ENCODE results near the gene CDV3.
"Not testable (repeated sequence)": the region's sequence is repeated elsewhere in the genome, so short reads cannot be mapped to it uniquely, and the experiment has no call there.

Gene CDV3

GRCh38 chr3:133573629-133574194 is at the start of gene CDV3:
Gene CDV3, plus strand, starts transcription at chr3:133573686. Its CDS starts 359 bp downstream, at chr3:133574045.
- peaks cover 10% of the 10 kb centered on the region for H3K36me3 ChIP-seq (ENCODE audit: control insufficient read depth, insufficient read depth, low read length)
- H3K27me3 ChIP-seq (ENCODE audit: control insufficient read depth, insufficient read depth, low read length), result no peaks in the 10 kb centered on the region
- peak within 1 kb of the TSS; percentile 90 for H3K4me3 ChIP-seq (ENCODE audit: low read depth, low read length)
- H3K9me3 ChIP-seq (ENCODE audit: control insufficient read depth, insufficient read depth, low read length), result no peaks in the 10 kb centered on the region
- peak within 1 kb of the TSS; percentile 95 for H3K9ac ChIP-seq (ENCODE audit: low read depth, low read length)
- peaks cover 14% of the 10 kb centered on the region for H3K4me1 ChIP-seq (ENCODE audit: control insufficient read depth, insufficient read depth, low read length)

GRCh38 chr3:133523758-133524157 is 49.7 kb upstream of the CDV3 start:
- H3K9me3 ChIP-seq (ENCODE audit: control insufficient read depth, insufficient read depth, low read length); H3K27me3 ChIP-seq (ENCODE audit: control insufficient read depth, insufficient read depth, low read length); H3K9ac ChIP-seq (ENCODE audit: low read depth, low read length); H3K36me3 ChIP-seq (ENCODE audit: control insufficient read depth, insufficient read depth, low read length); H3K4me1 ChIP-seq (ENCODE audit: control insufficient read depth, insufficient read depth, low read length); H3K4me3 ChIP-seq (ENCODE audit: low read depth, low read length): not testable (repeated sequence)

GRCh38 chr3:133525435-133525834 is 48.1 kb upstream of the CDV3 start:
- no peaks in the 10 kb centered on the region for H3K27me3 ChIP-seq (ENCODE audit: control insufficient read depth, insufficient read depth, low read length)
- no peak overlapping the region for H3K9ac ChIP-seq (ENCODE audit: low read depth, low read length)
- no peaks in the 10 kb centered on the region for H3K36me3 ChIP-seq (ENCODE audit: control insufficient read depth, insufficient read depth, low read length)
- H3K9me3 ChIP-seq (ENCODE audit: control insufficient read depth, insufficient read depth, low read length), result no peaks in the 10 kb centered on the region
- no peak overlapping the region for H3K4me3 ChIP-seq (ENCODE audit: low read depth, low read length)
- H3K4me1 ChIP-seq (ENCODE audit: control insufficient read depth, insufficient read depth, low read length), result no peaks in the 10 kb centered on the region

- Histone ChIP-seq H3K4me1 (ENCODE audit: control insufficient read depth, insufficient read depth, low read length) (no peaks in the 10 kb centered on the region), H3K9me3 (ENCODE audit: control insufficient read depth, insufficient read depth, low read length) (no peaks in the 10 kb centered on the region), H3K27me3 (ENCODE audit: control insufficient read depth, insufficient read depth, low read length) (no peaks in the 10 kb centered on the region), H3K9ac (ENCODE audit: low read depth, low read length) (no peak overlapping the region), H3K36me3 (ENCODE audit: control insufficient read depth, insufficient read depth, low read length) (no peaks in the 10 kb centered on the region), H3K4me3 (ENCODE audit: low read depth, low read length) (no peak overlapping the region)
Observed at GRCh38 chr3:133527081-133527715, 46.3 kb upstream of the CDV3 start.

GRCh38 chr3:133529809-133530208 is 43.7 kb upstream of the CDV3 start:
- Histone ChIP-seq H3K4me3 (ENCODE audit: low read depth, low read length) (no peak overlapping the region), H3K36me3 (ENCODE audit: control insufficient read depth, insufficient read depth, low read length) (no peaks in the 10 kb centered on the region), H3K4me1 (ENCODE audit: control insufficient read depth, insufficient read depth, low read length) (no peaks in the 10 kb centered on the region), H3K27me3 (ENCODE audit: control insufficient read depth, insufficient read depth, low read length) (no peaks in the 10 kb centered on the region), H3K9ac (ENCODE audit: low read depth, low read length) (no peak overlapping the region), H3K9me3 (ENCODE audit: control insufficient read depth, insufficient read depth, low read length) (no peaks in the 10 kb centered on the region)

GRCh38 chr3:133531981-133532380 is 41.5 kb upstream of the CDV3 start:
- no peaks in the 10 kb centered on the region for H3K9me3 ChIP-seq (ENCODE audit: control insufficient read depth, insufficient read depth, low read length)
- H3K36me3 ChIP-seq (ENCODE audit: control insufficient read depth, insufficient read depth, low read length), result no peaks in the 10 kb centered on the region
- H3K27me3 ChIP-seq (ENCODE audit: control insufficient read depth, insufficient read depth, low read length), result no peaks in the 10 kb centered on the region
- H3K9ac ChIP-seq (ENCODE audit: low read depth, low read length), result no peak overlapping the region
- H3K4me3 ChIP-seq (ENCODE audit: low read depth, low read length), result no peak overlapping the region
- H3K4me1 ChIP-seq (ENCODE audit: control insufficient read depth, insufficient read depth, low read length), result no peaks in the 10 kb centered on the region

GRCh38 chr3:133532951-133533350 is 40.5 kb upstream of the CDV3 start:
- H3K4me3 ChIP-seq (ENCODE audit: low read depth, low read length), result no peak overlapping the region
- H3K4me1 ChIP-seq (ENCODE audit: control insufficient read depth, insufficient read depth, low read length), result no peaks in the 10 kb centered on the region
- no peaks in the 10 kb centered on the region for H3K36me3 ChIP-seq (ENCODE audit: control insufficient read depth, insufficient read depth, low read length)
- no peaks in the 10 kb centered on the region for H3K9me3 ChIP-seq (ENCODE audit: control insufficient read depth, insufficient read depth, low read length)
- H3K27me3 ChIP-seq (ENCODE audit: control insufficient read depth, insufficient read depth, low read length), result no peaks in the 10 kb centered on the region
- H3K9ac ChIP-seq (ENCODE audit: low read depth, low read length), result no peak overlapping the region

- H3K36me3 ChIP-seq (ENCODE audit: control insufficient read depth, insufficient read depth, low read length), result no peaks in the 10 kb centered on the region
- no peaks in the 10 kb centered on the region for H3K27me3 ChIP-seq (ENCODE audit: control insufficient read depth, insufficient read depth, low read length)
- H3K4me1 ChIP-seq (ENCODE audit: control insufficient read depth, insufficient read depth, low read length), result no peaks in the 10 kb centered on the region
- H3K9me3 ChIP-seq (ENCODE audit: control insufficient read depth, insufficient read depth, low read length), result no peaks in the 10 kb centered on the region
- H3K9ac ChIP-seq (ENCODE audit: low read depth, low read length), result no peak overlapping the region
- H3K4me3 ChIP-seq (ENCODE audit: low read depth, low read length), result no peak overlapping the region
Observed at GRCh38 chr3:133535971-133536881, 37.3 kb upstream of the CDV3 start.

GRCh38 chr3:133537131-133537530 is 36.4 kb upstream of the CDV3 start:
- H3K36me3 ChIP-seq (ENCODE audit: control insufficient read depth, insufficient read depth, low read length); H3K4me3 ChIP-seq (ENCODE audit: low read depth, low read length); H3K4me1 ChIP-seq (ENCODE audit: control insufficient read depth, insufficient read depth, low read length); H3K9me3 ChIP-seq (ENCODE audit: control insufficient read depth, insufficient read depth, low read length); H3K9ac ChIP-seq (ENCODE audit: low read depth, low read length); H3K27me3 ChIP-seq (ENCODE audit: control insufficient read depth, insufficient read depth, low read length): not testable (repeated sequence)

GRCh38 chr3:133538154-133538553 is 35.3 kb upstream of the CDV3 start:
- Histone ChIP-seq H3K36me3 (ENCODE audit: control insufficient read depth, insufficient read depth, low read length) (no peaks in the 10 kb centered on the region), H3K4me1 (ENCODE audit: control insufficient read depth, insufficient read depth, low read length) (no peaks in the 10 kb centered on the region), H3K9ac (ENCODE audit: low read depth, low read length) (no peak overlapping the region), H3K9me3 (ENCODE audit: control insufficient read depth, insufficient read depth, low read length) (no peaks in the 10 kb centered on the region), H3K4me3 (ENCODE audit: low read depth, low read length) (no peak overlapping the region), H3K27me3 (ENCODE audit: control insufficient read depth, insufficient read depth, low read length) (no peaks in the 10 kb centered on the region)

GRCh38 chr3:133540896-133541674 is 32.4 kb upstream of the CDV3 start:
- H3K9me3 ChIP-seq (ENCODE audit: control insufficient read depth, insufficient read depth, low read length), result no peaks in the 10 kb centered on the region
- no peaks in the 10 kb centered on the region for H3K27me3 ChIP-seq (ENCODE audit: control insufficient read depth, insufficient read depth, low read length)
- H3K4me1 ChIP-seq (ENCODE audit: control insufficient read depth, insufficient read depth, low read length), result no peaks in the 10 kb centered on the region
- no peaks in the 10 kb centered on the region for H3K36me3 ChIP-seq (ENCODE audit: control insufficient read depth, insufficient read depth, low read length)
- no peak overlapping the region for H3K4me3 ChIP-seq (ENCODE audit: low read depth, low read length)
- no peak overlapping the region for H3K9ac ChIP-seq (ENCODE audit: low read depth, low read length)
